GM19452 (cell line): ENCODE measurements around the gene COA7.
A peak's percentile ranks its signal among the peaks of the same experiment; 100 is the strongest.

Experiments
- ATAC-seq: cut with Tn5 transposase; IDR thresholded peaks from one replicate; pipeline ENCODE4 v1.9.1; 2021; ENCODE audit not compliant: unreplicated experiment

The COA7 gene

GRCh38 chr1:52670604-52671003 is 27.5 kb downstream of the COA7 start:
- ATAC-seq, result no peak

- ATAC-seq, result no peak
These were observed 28.5 kb downstream of the COA7 start for GRCh38 chr1:52669696-52670095.

- no peak for ATAC-seq
These were observed 29.4 kb downstream of the COA7 start for GRCh38 chr1:52668711-52669110.

GRCh38 chr1:52667984-52668383 is 30.2 kb downstream of the COA7 start:
- ATAC-seq, result no peak

GRCh38 chr1:52667290-52667689 is 30.9 kb downstream of the COA7 start:
- no peak for ATAC-seq

- no peak for ATAC-seq
These were observed 32.9 kb downstream of the COA7 start for GRCh38 chr1:52665006-52665941.

GRCh38 chr1:52663716-52664115 is 34.4 kb downstream of the COA7 start:
- ATAC-seq, result no peak

GRCh38 chr1:52662645-52663313 is 35.4 kb downstream of the COA7 start:
- no peak for ATAC-seq

- ATAC-seq, result no peak
These were observed 37.3 kb downstream of the COA7 start for GRCh38 chr1:52660807-52661206.

- no peak for ATAC-seq
These were observed 38.1 kb downstream of the COA7 start for GRCh38 chr1:52659851-52660596.

- peak; percentile 77 for ATAC-seq
These were observed 38.8 kb downstream of the COA7 start for GRCh38 chr1:52659356-52659755.

- no peak for ATAC-seq
These were observed 39.4 kb downstream of the COA7 start for GRCh38 chr1:52658795-52659194.

GRCh38 chr1:52657702-52658101 is 40.4 kb downstream of the COA7 start:
- ATAC-seq, result no peak

GRCh38 chr1:52654063-52654462 is 44.1 kb downstream of the COA7 start:
- ATAC-seq, result no peak

- no peak for ATAC-seq
These were observed 44.8 kb downstream of the COA7 start for GRCh38 chr1:52653207-52653849.

GRCh38 chr1:52651904-52652303 is 46.2 kb downstream of the COA7 start:
- ATAC-seq, result no peak

- no peak for ATAC-seq
These were observed 52.9 kb downstream of the COA7 start for GRCh38 chr1:52645261-52645660.

GRCh38 chr1:52641307-52641706 is 56.8 kb downstream of the COA7 start:
- no peak for ATAC-seq

GRCh38 chr1:52640697-52641096 is 57.5 kb downstream of the COA7 start:
- ATAC-seq, result no peak

- ATAC-seq, result no peak
These were observed 60.2 kb downstream of the COA7 start for GRCh38 chr1:52637946-52638345.
